HG03442 (cell line): ENCODE measurements around the gene ERBB3.
"Not testable (repeated sequence)": the region's sequence is repeated elsewhere in the genome, so short reads cannot be mapped to it uniquely, and the experiment has no call there.

Source experiments
- ATAC-seq: cut with Tn5 transposase; IDR thresholded peaks from one replicate; pipeline ENCODE4 v1.9.1; 2021; ENCODE audit warnings: mild to moderate bottlenecking, moderate library complexity; ENCODE audit not compliant: unreplicated experiment

The ERBB3 gene

GRCh38 chr12:56110571-56110970, 30.6 kb downstream of the ERBB3 start:
- ATAC-seq, result no peak

GRCh38 chr12:56114084-56114483, 34.1 kb downstream of the ERBB3 start:
- ATAC-seq, result no peak

GRCh38 chr12:56115329-56115728, 35.4 kb downstream of the ERBB3 start:
- no peak for ATAC-seq

- peak; percentile 36 for ATAC-seq
Measured at GRCh38 chr12:56116267-56117081, 36.5 kb downstream of the ERBB3 start, which contains the start of gene RPL41. TSS of gene RPL41 (plus strand) at chr12:56116633.

GRCh38 chr12:56117082-56117706, 37.2 kb downstream of the ERBB3 start:
- ATAC-seq, result not testable (repeated sequence)

- peak; percentile 85 for ATAC-seq
Measured at GRCh38 chr12:56117778-56118687, 38.1 kb downstream of the ERBB3 start, which contains the start of gene ZC3H10. TSS of gene ZC3H10 (plus strand) at chr12:56118266. CDS start at chr12:56120563, 2,297 bp downstream.

GRCh38 chr12:56118688-56119357, 38.9 kb downstream of the ERBB3 start:
- ATAC-seq, result no peak

GRCh38 chr12:56119361-56119796, 39.4 kb downstream of the ERBB3 start:
- ATAC-seq, result no peak

GRCh38 chr12:56120158-56120846, 40.3 kb downstream of the ERBB3 start:
- no peak for ATAC-seq

GRCh38 chr12:56121204-56121870, 41.4 kb downstream of the ERBB3 start:
- no peak for ATAC-seq

- no peak for ATAC-seq
Measured at GRCh38 chr12:56122637-56123036, 42.7 kb downstream of the ERBB3 start.

GRCh38 chr12:56124133-56124532, 44.2 kb downstream of the ERBB3 start:
- no peak for ATAC-seq

- no peak for ATAC-seq
Measured at GRCh38 chr12:56126732-56127239, 46.8 kb downstream of the ERBB3 start.

- ATAC-seq, result no peak
Measured at GRCh38 chr12:56127485-56127887, 47.5 kb downstream of the ERBB3 start.

- ATAC-seq, result peak; percentile 90
Measured at GRCh38 chr12:56127888-56128669, 48.1 kb downstream of the ERBB3 start, which contains the start of gene ESYT1. TSS of gene ESYT1 (plus strand) at chr12:56128267. CDS start at chr12:56128320, 53 bp downstream.

GRCh38 chr12:56128670-56129205, 48.8 kb downstream of the ERBB3 start:
- no peak for ATAC-seq

- ATAC-seq, result no peak
Measured at GRCh38 chr12:56129206-56129941, 49.4 kb downstream of the ERBB3 start.
